Endothelial cell of umbilical vein (primary cell): ENCODE data around the gene FILIP1. TPM values are rescaled to one million over a fixed set of nuclear protein-coding genes. Genes with fewer than 3 reads are reported as not detected.

Experiments
- BruUV-seq: library from RNA; stranded (reverse); fragments of 400-500 nt; replicated peaks from 2 replicates; lab custom pipeline; 2021; lab: Mats Ljungman, UMichigan
- CTCF ChIA-PET: fragments of 300-600, 350-600 bp; sonication (Branson Sonifier 250); formaldehyde crosslinking; loops from one replicate; lab custom pipeline; 2021; ENCODE audit warnings: antibody characterized with exemption, inconsistent platforms; lab: Charles Lee
- POLR2A ChIA-PET: fragments of 300-600, 350-600 bp; sonication (Branson Sonifier 250); formaldehyde crosslinking; loops from one replicate; lab custom pipeline; 2021; ENCODE audit warnings: antibody characterized with exemption, inconsistent platforms; lab: Charles Lee
- DNase-seq: peaks from one replicate; pipeline ENCODE4 v3.0.0-alpha.2; 2011; ENCODE audit warnings: low read depth, low spot score
- FAIRE-seq: peaks from 2 replicates; lab custom pipeline; 2011; peaks lifted over from hg19 to GRCh38; lab: Jason Lieb, UNC
- H2AFZ ChIP-seq: 2 replicates; pipeline ENCODE4 v1.6.0; 2012; ENCODE audit warnings: low read depth, low read length, control low read depth, inconsistent platforms
- H3K27ac ChIP-seq: 2 replicates; pipeline ENCODE4 v1.5.1; 2011; ENCODE audit warnings: low read depth, mild to moderate bottlenecking, control low read depth, low read length, moderate library complexity; ENCODE audit not compliant: insufficient read depth
- H3K27me3 ChIP-seq, 2 experiments: 2 replicates each; pipeline versions ENCODE4 v1.6.0 to v1.6.1; 2011; ENCODE audit warnings: low read length in 2 of 2, mixed read lengths in 1 of 2; ENCODE audit not compliant: control insufficient read depth in 2 of 2, insufficient read depth in 2 of 2
- H3K36me3 ChIP-seq, 2 experiments: 2 replicates in 1 of 2; 3 replicates in 1 of 2; pipeline ENCODE4 v1.5.1; 2011; ENCODE audit warnings: low read length in 2 of 2, mild to moderate bottlenecking in 1 of 2, moderate library complexity in 1 of 2; ENCODE audit not compliant: control insufficient read depth in 2 of 2, insufficient read depth in 2 of 2; ENCODE audit errors: extremely low read depth in 1 of 2
- H3K4me1 ChIP-seq: 3 replicates; pipeline ENCODE4 v1.5.1; 2011; ENCODE audit warnings: mild to moderate bottlenecking, low read length; ENCODE audit not compliant: control insufficient read depth, insufficient read depth; ENCODE audit errors: extremely low read depth
- H3K4me2 ChIP-seq: 2 replicates; pipeline ENCODE4 v1.6.1; 2011; ENCODE audit warnings: low read length, control low read depth, mixed read lengths; ENCODE audit not compliant: insufficient read depth
- H3K4me3 ChIP-seq, 3 experiments: fragments of 200-600 bp in 1 of 3; sonication (generic), shearing (Covaris generic) in 1 of 3; replicated peaks in 1 of 3; 2 replicates each; pipeline ENCODE4 v1.5.1; 2011 to 2016; ENCODE audit warnings: control low read depth in 3 of 3, low read length in 3 of 3, mild to moderate bottlenecking in 2 of 3, inconsistent platforms in 1 of 3, low read depth in 1 of 3, moderate library complexity in 1 of 3; ENCODE audit not compliant: insufficient read depth in 1 of 3
- H3K79me2 ChIP-seq: 2 replicates; pipeline ENCODE4 v1.6.0; 2012; ENCODE audit warnings: low read length, inconsistent platforms; ENCODE audit not compliant: control insufficient read depth, insufficient read depth
- H3K9ac ChIP-seq: replicated peaks from 2 replicates; pipeline ENCODE3; 2011; ENCODE audit warnings: low read length, control low read depth; ENCODE audit not compliant: insufficient read depth; ENCODE audit errors: extremely low read depth
- H3K9me1 ChIP-seq: replicated peaks from 3 replicates; pipeline ENCODE4 v1.6.0; 2011; ENCODE audit warnings: mild to moderate bottlenecking, low read length; ENCODE audit not compliant: control insufficient read depth, insufficient read depth; ENCODE audit errors: extremely low read depth
- H3K9me3 ChIP-seq: replicated peaks from 2 replicates; pipeline ENCODE4 v1.5.1; 2012; ENCODE audit warnings: low read length, inconsistent platforms; ENCODE audit not compliant: control insufficient read depth, insufficient read depth
- H4K20me1 ChIP-seq: replicated peaks from 2 replicates; pipeline ENCODE3; 2011; ENCODE audit warnings: mild to moderate bottlenecking, low read length; ENCODE audit not compliant: control insufficient read depth, insufficient read depth; ENCODE audit errors: extremely low read depth
- CTCF ChIP-seq, 2 donors: IDR thresholded peaks; 1 replicate in 1 of 2; 2 replicates in 1 of 2; pipeline ENCODE4 v1.5.1; 2011; ENCODE audit warnings: low read length in 2 of 2, mild to moderate bottlenecking in 2 of 2, moderate library complexity in 2 of 2, control low read depth in 1 of 2, inconsistent platforms in 1 of 2, low read depth in 1 of 2; ENCODE audit not compliant: insufficient read depth in 1 of 2; ENCODE audit errors: extremely low read depth in 1 of 2
- EZH2 ChIP-seq: IDR thresholded peaks from 2 replicates; pipeline ENCODE4 v1.6.1; 2012; ENCODE audit warnings: borderline replicate concordance, low read depth, mild to moderate bottlenecking, moderate library complexity, low read length, inconsistent platforms; ENCODE audit not compliant: severe bottlenecking
- FOS ChIP-seq: IDR thresholded peaks from 2 replicates; pipeline ENCODE4 v1.6.1; 2011; ENCODE audit warnings: mild to moderate bottlenecking, low read length, moderate library complexity, borderline replicate concordance; ENCODE audit not compliant: insufficient read depth
- GATA2 ChIP-seq: IDR thresholded peaks from 2 replicates; pipeline ENCODE4 v1.7.0; 2011; ENCODE audit warnings: low read depth, mild to moderate bottlenecking, moderate library complexity, mixed read lengths, low read length; ENCODE audit not compliant: insufficient read length, insufficient read depth
- JUN ChIP-seq: IDR thresholded peaks from 2 replicates; pipeline ENCODE4 v1.6.1; 2011; ENCODE audit warnings: borderline replicate concordance, low read depth; ENCODE audit not compliant: insufficient read length, insufficient read depth
- MAX ChIP-seq: IDR thresholded peaks from 2 replicates; pipeline ENCODE4 v1.6.1; 2011; ENCODE audit not compliant: insufficient read depth, insufficient read length
- MYC ChIP-seq: IDR thresholded peaks from one replicate; pipeline ENCODE4 v1.6.1; 2011; ENCODE audit warnings: mild to moderate bottlenecking, low read depth, low read length
- POLR2A ChIP-seq: IDR thresholded peaks from 2 replicates; pipeline ENCODE4 v1.6.1; 2012; ENCODE audit warnings: low read depth, mild to moderate bottlenecking, control low read depth, low read length
- POLR2AphosphoS5 ChIP-seq: IDR thresholded peaks from 2 replicates; pipeline ENCODE4 v1.6.1; 2012; ENCODE audit warnings: low read depth, mild to moderate bottlenecking, control low read depth, low read length, moderate library complexity; ENCODE audit not compliant: insufficient read depth
- dilution Hi-C: fragments of 300-500 bp; cut with MboI; formaldehyde crosslinking; loops from one replicate; pipeline ENCODE4 v1.15.0; 2019; ENCODE audit warnings: low sequenced_read_pairs; ENCODE audit not compliant: extremely low pct_ligation_motif_present
- intact Hi-C: fragments of 100-400 bp; cut with micrococcal nuclease; formaldehyde crosslinking; loops from one replicate; pipeline ENCODE4 v1.10.0; 2022
- polyA plus RNA-seq, 4 experiments: library from polyadenylated mRNA; depleted of rRNA in 3 of 4; stranded (reverse) in 3 of 4; unstranded in 1 of 4; fragments of >200 nt; gene quantifications; 2 replicates each; pipeline versions ENCODE4 v1.2.1 to v1.2.3, GENCODE V29; 2011 to 2012; ENCODE audit warnings: missing spikeins in 1 of 4
- total RNA-seq: library from RNA; stranded (reverse); gene quantifications from 2 replicates; pipeline ENCODE4 v1.2.3, GENCODE V29; 2021

Gene FILIP1
- total and polyA plus RNA-seq, 2 donors (not counting 3 experiments of a cell fraction or from before 2014, with no cell fraction given), result 2.8 to 13.7 TPM

GRCh38 chr6:75268121-75268987, 225.2 kb downstream of the FILIP1 start:
- intact Hi-C loops (loop anchor here (1.0 kb wide), 1 partner anchor 16 kb away; the partner anchor contains the start of gene TMEM30A), dilution Hi-C loops (no loop called here)
- Histone ChIP-seq H3K4me2 (peak overlapping the region; percentile 88), H2AFZ (no peak overlapping the region), H3K79me2 (peaks cover 82% of the 10 kb centered on the region), H3K9ac (peak overlapping the region; percentile 32), H3K4me1 (peaks cover 19% of the 10 kb centered on the region), H3K27ac (peak overlapping the region; percentile 72), H3K4me3 (peak overlapping the region in 1 of 3 experiments; percentile 40), H3K9me1 (no peaks in the 10 kb centered on the region), H3K9me3 (peaks cover 2% of the 10 kb centered on the region), H4K20me1 (no peaks in the 10 kb centered on the region), H3K36me3 (peaks cover 0 to 12% of the 10 kb centered on the region in 2 experiments), H3K27me3 (no peaks in the 10 kb centered on the region)
- FAIRE-seq, result peak; percentile 54
- TF ChIP-seq MAX (no peak), GATA2 (no peak), CTCF (IDR thresholded peaks at IDR 0.05; ENCODE audit: extremely low read depth in 1 of 2, insufficient read depth in 1 of 2, low read depth in 1 of 2, low read length in 2 of 2) (no peak), JUN (peak; percentile 7), EZH2 (no peak), FOS (peak; percentile 68), MYC (no peak), POLR2A (no peak), POLR2AphosphoS5 (peak; percentile 10)
- ChIA-PET CTCF (interaction anchor here (1.0 to 3.3 kb wide), 17 partner anchors 7 to 335 kb away, joined by 3 to 95 read pairs (median 9); partner anchors contain the start of gene TMEM30A), POLR2A (interaction anchor here (1.0 kb wide), 1 partner anchor 37 kb away, joined by 5 read pairs; no protein-coding TSS in a partner anchor)
- BruUV-seq, result no TSS peak
- peak; percentile 72 for DNase-seq
